ENCODE measurements around the gene TMED7.

DNA sequence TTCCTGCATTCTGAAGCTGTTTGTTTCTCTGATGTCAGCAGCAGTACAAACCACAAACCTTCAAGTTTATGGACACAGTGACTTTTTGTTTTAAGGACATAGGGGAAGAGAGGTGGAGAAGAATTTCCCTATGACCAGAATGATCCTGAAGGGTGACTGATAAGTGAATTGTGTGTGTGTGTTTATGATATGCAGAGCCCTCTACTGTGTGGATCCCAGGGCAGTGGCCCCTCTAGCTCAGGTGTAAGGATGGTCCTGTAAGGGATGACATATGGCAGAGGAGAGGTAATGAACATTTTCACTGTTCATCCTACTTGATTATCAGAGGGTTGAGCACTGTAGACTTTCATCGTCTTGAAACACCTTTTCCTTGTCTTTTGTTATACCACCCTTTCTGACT lies 30.6 kb upstream of the TMED7 start:
- no peak for TF ChIP-seq POLR2A (IDR thresholded peaks at IDR 0.05)
- TF ChIP-seq, protein P1, sequence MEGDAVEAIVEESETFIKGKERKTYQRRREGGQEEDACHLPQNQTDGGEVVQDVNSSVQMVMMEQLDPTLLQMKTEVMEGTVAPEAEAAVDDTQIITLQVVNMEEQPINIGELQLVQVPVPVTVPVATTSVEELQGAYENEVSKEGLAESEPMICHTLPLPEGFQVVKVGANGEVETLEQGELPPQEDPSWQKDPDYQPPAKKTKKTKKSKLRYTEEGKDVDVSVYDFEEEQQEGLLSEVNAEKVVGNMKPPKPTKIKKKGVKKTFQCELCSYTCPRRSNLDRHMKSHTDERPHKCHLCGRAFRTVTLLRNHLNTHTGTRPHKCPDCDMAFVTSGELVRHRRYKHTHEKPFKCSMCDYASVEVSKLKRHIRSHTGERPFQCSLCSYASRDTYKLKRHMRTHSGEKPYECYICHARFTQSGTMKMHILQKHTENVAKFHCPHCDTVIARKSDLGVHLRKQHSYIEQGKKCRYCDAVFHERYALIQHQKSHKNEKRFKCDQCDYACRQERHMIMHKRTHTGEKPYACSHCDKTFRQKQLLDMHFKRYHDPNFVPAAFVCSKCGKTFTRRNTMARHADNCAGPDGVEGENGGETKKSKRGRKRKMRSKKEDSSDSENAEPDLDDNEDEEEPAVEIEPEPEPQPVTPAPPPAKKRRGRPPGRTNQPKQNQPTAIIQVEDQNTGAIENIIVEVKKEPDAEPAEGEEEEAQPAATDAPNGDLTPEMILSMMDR (IDR thresholded peaks at IDR 0.05): no peak

Data from heart left ventricle (tissue), 13 donors.